Posterior vena cava (tissue), 2 donors: ENCODE measurements around the gene RPL3. TPM values are rescaled to one million over a fixed set of nuclear protein-coding genes. Genes with fewer than 3 reads are reported as not detected.
"Not testable (repeated sequence)": the region's sequence is repeated elsewhere in the genome, so short reads cannot be mapped to it uniquely, and the experiment has no call there.

Experiments used
- DNase-seq: peaks from one replicate; pipeline ENCODE4 v3.0.0-alpha.2; 2020; ENCODE audit warnings: low spot score
- intact Hi-C, 2 donors: fragments of 100-400 bp; cut with DNase I; formaldehyde crosslinking; loops; one replicate each; pipeline versions ENCODE4 v1.14.1 to v1.14.2; 2022 to 2023
- total RNA-seq, 2 donors: library from RNA; stranded (reverse); fragmentation: NEBNext Ultra II Directional; extraction: Animal tissue kit (Norgen Biotek cat#: 25700); gene quantifications; one replicate each; pipeline ENCODE4 v1.2.1, GENCODE V29; 2021
- donor health status: DM: yes; HTN: yes; CAD: no.
- donor health status: DM: yes; HTN: yes; CAD: no.

The RPL3 gene
- total RNA-seq, 2 donors from 2014 or later, result 1,303 to 1,339 TPM

GRCh38 chr22:39355080-39355479, 35.7 kb upstream of the RPL3 start:
- no peak for DNase-seq
- intact Hi-C loops, result no loop called here

- intact Hi-C loops, result no loop called here
- DNase-seq, result no peak
These were observed 33.9 kb upstream of the RPL3 start for GRCh38 chr22:39353346-39353745.

- DNase-seq, result no peak
- intact Hi-C loops, result no loop called here
These were observed 33.0 kb upstream of the RPL3 start for GRCh38 chr22:39352306-39352891.

GRCh38 chr22:39351689-39352214, 32.3 kb upstream of the RPL3 start:
- no peak for DNase-seq
- intact Hi-C loops, result no loop called here

- intact Hi-C loops, result no loop called here
- DNase-seq, result no peak
These were observed 31.6 kb upstream of the RPL3 start for GRCh38 chr22:39350757-39351688.

- no peak for DNase-seq
- intact Hi-C loops, result no loop called here
These were observed 30.7 kb upstream of the RPL3 start, which contains the start of gene SYNGR1 for GRCh38 chr22:39349967-39350726. Gene SYNGR1, plus strand, starts transcription at chr22:39349991. Its CDS starts 20 bp downstream, at chr22:39350011.

GRCh38 chr22:39349506-39349966, 30.1 kb upstream of the RPL3 start:
- intact Hi-C loops, result no loop called here
- no peak for DNase-seq

- DNase-seq, result no peak
- intact Hi-C loops, result no loop called here
These were observed 29.6 kb upstream of the RPL3 start for GRCh38 chr22:39348909-39349505.

GRCh38 chr22:39345231-39345630, 25.8 kb upstream of the RPL3 start:
- intact Hi-C loops, result no loop called here
- DNase-seq, result no peak

GRCh38 chr22:39344046-39344390, 24.6 kb upstream of the RPL3 start:
- intact Hi-C loops, result loop anchor here in 1 of 2 donors (1.0 kb wide), 1 partner anchor 24 kb away; no protein-coding TSS in a partner anchor
- no peak for DNase-seq

GRCh38 chr22:39343259-39344045, 24.0 kb upstream of the RPL3 start:
- DNase-seq, result no peak
- intact Hi-C loops, result loop anchor here in 1 of 2 donors (1.0 kb wide), 1 partner anchor 23 kb away; no protein-coding TSS in a partner anchor

GRCh38 chr22:39341179-39341578, 21.8 kb upstream of the RPL3 start:
- intact Hi-C loops, result no loop called here

GRCh38 chr22:39339775-39340174, 20.4 kb upstream of the RPL3 start:
- DNase-seq, intact Hi-C loops: not testable (repeated sequence)

More at GRCh38 chr22:39341179-39341578, 21.8 kb upstream of the RPL3 start:
- DNase-seq, result no peak

GRCh38 chr22:39336411-39336810, 17.0 kb upstream of the RPL3 start:
- no peak for DNase-seq
- intact Hi-C loops, result no loop called here

GRCh38 chr22:39332441-39333064, 13.1 kb upstream of the RPL3 start:
- no peak for DNase-seq

GRCh38 chr22:39330553-39330952, 11.1 kb upstream of the RPL3 start:
- DNase-seq, intact Hi-C loops: not testable (repeated sequence)

More at GRCh38 chr22:39332441-39333064, 13.1 kb upstream of the RPL3 start:
- intact Hi-C loops, result no loop called here

GRCh38 chr22:39327995-39328754, 8.8 kb upstream of the RPL3 start:
- no peak for DNase-seq
- intact Hi-C loops, result no loop called here
